AG09309 (cell line): ENCODE data around the gene BRAT1.

Experiments
- DNase-seq: peaks from one replicate; pipeline ENCODE4 v3.0.0-alpha.2; 2010; ENCODE audit warnings: low read depth
- H3K4me3 ChIP-seq: 2 replicates; pipeline ENCODE4 v1.5.1; 2011; ENCODE audit warnings: mild to moderate bottlenecking, low read depth, low read length, moderate library complexity; ENCODE audit not compliant: control insufficient read depth
- TF ChIP-seq, protein P1 (sequence below): IDR thresholded peaks from 2 replicates; pipeline ENCODE4 v1.5.1; 2011; ENCODE audit warnings: mild to moderate bottlenecking, low read depth, low read length, inconsistent platforms; ENCODE audit not compliant: insufficient read depth, control insufficient read depth; ENCODE audit errors: missing control alignments

BRAT1 gene

DNA sequence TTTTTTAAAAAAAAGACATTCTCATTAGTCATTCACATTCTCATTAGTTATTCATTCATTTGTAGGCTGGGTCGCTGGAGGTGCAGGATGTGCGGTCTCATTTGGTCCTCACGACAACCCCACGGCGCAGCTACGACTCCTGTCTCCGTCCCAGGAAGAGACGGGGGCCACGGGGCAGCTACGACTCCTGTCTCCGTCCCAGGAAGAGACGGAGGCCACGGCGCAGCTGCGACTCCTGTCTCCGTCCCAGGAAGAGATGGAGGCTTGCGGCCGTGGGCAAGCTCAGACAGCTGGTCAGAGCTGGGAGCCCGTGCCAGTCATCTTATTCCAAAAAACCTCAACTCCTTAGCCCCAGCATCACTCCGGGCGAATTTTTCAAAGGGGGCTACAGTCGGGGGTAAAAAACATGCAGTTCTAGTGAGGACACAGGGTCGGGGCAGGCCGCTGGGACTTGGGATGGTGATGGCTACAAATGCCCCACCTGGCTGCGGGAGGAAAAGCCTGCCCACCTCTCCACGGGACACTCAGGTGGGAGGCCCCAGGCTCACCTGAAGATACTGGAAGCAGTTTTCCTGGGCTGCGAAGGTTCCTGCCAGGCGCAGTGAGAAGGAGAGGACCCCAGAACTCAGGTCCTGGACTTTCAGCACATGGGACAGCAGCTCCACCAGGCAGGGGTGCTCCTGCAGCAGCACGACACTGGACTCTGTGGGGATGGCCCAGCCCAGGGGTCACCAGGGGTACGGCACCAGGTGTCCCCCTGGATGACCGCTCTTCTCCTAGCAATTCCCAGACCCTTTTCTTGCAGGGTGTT, 8.3 kb downstream of the BRAT1 start:
- DNase-seq: no peak
- no peak overlapping the region for H3K4me3 ChIP-seq
- TF ChIP-seq, protein P1, sequence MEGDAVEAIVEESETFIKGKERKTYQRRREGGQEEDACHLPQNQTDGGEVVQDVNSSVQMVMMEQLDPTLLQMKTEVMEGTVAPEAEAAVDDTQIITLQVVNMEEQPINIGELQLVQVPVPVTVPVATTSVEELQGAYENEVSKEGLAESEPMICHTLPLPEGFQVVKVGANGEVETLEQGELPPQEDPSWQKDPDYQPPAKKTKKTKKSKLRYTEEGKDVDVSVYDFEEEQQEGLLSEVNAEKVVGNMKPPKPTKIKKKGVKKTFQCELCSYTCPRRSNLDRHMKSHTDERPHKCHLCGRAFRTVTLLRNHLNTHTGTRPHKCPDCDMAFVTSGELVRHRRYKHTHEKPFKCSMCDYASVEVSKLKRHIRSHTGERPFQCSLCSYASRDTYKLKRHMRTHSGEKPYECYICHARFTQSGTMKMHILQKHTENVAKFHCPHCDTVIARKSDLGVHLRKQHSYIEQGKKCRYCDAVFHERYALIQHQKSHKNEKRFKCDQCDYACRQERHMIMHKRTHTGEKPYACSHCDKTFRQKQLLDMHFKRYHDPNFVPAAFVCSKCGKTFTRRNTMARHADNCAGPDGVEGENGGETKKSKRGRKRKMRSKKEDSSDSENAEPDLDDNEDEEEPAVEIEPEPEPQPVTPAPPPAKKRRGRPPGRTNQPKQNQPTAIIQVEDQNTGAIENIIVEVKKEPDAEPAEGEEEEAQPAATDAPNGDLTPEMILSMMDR: no peak

DNA sequence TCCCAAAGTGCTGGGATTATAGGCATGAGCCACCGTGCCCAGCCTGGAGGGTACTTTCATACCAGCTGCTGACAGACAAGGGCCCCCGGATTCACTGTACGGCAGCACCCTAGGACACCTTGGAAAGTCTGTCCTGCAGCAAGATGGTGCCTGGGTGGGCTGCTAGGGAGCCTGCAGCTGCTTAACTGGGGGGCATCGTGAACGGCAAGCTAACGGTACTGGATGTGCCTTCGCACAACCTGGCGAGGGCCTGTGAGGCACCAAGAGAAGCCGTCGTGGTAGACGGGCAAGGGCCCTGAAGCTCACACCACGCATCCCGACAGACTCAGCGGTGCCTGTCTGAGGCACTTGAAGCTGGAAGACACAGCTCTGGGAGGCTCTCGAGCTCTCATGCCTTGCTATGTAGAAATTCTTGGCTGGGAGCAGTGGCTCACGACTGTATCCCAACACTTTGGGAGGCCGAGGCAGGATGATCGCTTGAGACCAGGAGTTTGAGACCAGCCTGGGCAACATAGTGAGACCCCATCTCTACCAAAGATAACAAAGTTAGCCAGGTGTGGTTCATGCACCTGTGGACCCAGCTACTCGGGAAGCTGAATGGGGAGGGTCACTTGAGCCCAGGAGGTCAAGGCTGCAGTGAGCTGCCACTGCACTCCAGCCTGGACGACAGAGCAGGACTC, 9.4 kb downstream of the BRAT1 start:
- TF ChIP-seq, protein P1: no peak
- H3K4me3 ChIP-seq: no peak overlapping the region
- no peak for DNase-seq

DNA sequence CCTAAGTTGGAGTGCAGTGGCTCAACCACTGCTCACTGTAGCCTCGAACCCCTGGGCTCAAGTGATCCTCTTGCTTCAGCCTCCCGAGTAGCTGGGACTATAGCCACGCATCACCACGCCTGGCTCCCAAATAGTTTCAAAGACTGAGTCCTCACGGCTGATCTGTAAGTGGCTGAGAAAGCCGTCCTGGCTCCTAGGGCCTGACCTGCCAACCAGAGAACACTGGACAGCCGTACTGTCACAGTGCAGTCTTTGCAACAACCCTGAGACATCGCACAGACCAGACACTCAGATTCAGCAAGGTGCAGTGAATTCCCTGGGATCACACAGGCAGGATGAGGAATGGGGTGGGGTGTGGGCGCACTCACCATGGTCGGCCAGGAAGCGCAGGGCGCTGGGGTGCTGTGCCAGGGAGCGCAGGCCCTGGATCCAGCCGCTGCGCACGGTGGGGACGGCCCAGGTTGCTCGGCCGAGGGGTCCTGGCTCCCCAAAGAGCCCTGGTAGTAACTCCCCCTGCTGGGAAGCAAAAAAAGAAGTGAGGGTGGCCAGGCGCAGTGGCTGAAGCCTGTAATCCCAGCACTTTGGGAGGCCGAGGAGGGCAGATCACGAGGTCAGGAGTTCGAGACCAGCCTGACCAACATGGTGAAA, 10.7 kb downstream of the BRAT1 start:
- DNase-seq: no peak
- TF ChIP-seq, protein P1: no peak
- no peak overlapping the region for H3K4me3 ChIP-seq

DNA sequence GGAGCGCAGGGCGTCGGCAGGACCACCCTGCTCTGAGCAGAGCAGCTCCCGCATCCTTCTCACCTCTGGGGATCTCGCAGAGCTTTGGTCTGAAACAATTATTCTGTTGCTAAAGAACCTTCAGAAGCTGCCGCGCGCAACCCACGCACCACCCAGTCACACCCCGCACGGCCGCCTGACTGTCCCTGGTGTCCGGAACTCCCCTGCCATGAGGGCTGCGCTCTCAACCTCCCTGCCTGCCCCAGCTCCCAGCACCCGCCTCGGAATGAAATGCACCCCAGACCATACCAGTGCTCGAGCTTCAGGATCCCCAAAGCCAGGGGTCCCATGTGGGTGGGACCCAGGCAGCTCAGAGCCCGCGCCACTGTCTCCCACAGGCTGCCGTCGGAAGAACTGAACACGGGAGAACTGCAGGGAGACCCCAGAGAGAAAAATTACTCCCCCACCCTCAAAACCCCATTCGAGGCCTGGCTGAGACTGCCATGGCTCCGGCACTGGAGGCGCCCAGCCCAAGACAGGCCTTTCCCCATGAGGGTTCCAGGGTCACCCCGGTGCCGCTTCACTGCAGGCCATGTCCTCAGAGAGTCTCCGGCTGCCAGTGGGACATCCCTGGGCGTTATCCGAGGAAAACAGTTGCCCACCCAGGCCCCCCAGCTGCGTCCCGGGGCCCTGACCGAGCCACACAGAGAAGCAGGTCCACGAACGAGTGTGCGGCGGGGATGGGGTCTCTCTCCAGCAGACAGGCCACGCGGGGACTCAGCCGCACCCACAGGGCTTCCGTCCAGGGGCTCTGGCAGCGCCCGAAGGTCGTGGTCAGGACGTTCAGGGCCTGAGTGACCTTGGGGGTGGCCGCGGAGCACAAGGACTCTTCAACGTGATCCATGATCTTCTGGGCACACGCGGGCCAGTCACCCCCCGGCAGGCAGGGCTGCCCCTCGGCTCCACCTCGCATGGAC, 12.1 kb downstream of the BRAT1 start:
- no peak overlapping the region for H3K4me3 ChIP-seq
- DNase-seq: no peak
- TF ChIP-seq, protein P1: no peak

DNA sequence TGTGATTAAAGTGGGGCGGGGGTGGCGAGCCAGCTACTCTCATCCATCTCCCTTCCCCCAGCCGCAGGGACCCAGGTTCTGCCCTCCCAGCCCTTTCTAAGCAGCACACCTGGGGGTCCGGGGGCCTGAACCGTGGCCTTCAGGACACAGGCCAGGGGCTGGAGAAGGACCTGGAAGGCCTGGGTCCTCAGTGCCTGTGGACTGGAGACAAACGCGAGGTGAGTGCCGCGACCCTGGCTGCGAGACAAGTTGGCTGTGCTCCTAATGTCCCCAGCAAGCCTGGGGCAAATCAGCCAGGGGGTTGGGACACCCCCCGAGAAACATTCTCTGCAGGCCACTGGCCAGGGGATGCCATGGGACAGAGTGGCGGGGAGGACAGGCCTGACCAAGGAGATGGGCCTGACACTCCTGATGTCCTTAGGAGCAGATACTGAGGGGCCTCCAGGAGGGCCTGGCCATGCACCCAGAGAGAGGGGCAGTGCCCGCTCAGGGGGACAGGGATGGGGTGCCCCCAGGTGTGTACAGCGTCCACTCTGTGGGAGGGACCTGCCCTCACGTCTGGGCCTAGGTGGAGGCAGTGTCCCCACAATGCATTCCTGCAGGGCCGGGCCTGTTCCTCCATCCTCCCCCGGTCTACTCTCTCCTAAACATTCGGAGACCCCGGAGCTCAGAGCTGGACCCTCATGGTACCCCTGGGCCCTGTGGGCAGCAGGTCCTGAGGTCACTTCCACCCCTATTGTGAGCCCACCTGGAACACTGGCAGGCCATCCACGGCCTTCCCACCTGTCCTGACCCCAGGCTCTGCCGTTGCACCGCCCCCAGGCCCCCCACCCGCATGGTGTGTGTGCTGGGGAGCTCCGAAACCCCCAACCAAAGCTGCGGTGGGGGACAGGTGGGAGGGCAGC, 13.1 kb downstream of the BRAT1 start:
- no peak for DNase-seq
- no peak overlapping the region for H3K4me3 ChIP-seq
- TF ChIP-seq, protein P1: no peak
